Measurements from ENCODE around the gene MYG1. TPM values are rescaled to one million over a fixed set of nuclear protein-coding genes. Genes with fewer than 3 reads are reported as not detected.

Gene MYG1
- total RNA-seq, 1 experiment from 2014 or later = 82.8 TPM

Other genes with a start within 250 kb of the MYG1 start
- 18.3 and 20.2 TPM in 2 replicates for gene TNS2, start 249.6 kb upstream of the MYG1 start, total RNA-seq (2014; rRNA removed; shearing (Covaris generic))
- gene SPRYD3, start 220.3 kb upstream of the MYG1 start, total RNA-seq (2014; rRNA removed; shearing (Covaris generic)) = 5.5 and 5.6 TPM in 2 replicates
- 265 and 375 TPM in 2 replicates for gene IGFBP6, start 202.0 kb upstream of the MYG1 start, total RNA-seq (2014; rRNA removed; shearing (Covaris generic))
- 0.06 TPM in 1 of 2 replicates, not detected in the other for gene SOAT2, start 196.2 kb upstream of the MYG1 start, total RNA-seq (2014; rRNA removed; shearing (Covaris generic))
- gene ZNF740, start 119.0 kb upstream of the MYG1 start, total RNA-seq (2014; rRNA removed; shearing (Covaris generic)) = 4.7 and 6.3 TPM in 2 replicates
- 0.66 and 2.8 TPM in 2 replicates for gene CSAD, start 118.8 kb upstream of the MYG1 start, total RNA-seq (2014; rRNA removed; shearing (Covaris generic))
- 0.39 and 1.2 TPM in 2 replicates for gene ITGB7, start 92.4 kb upstream of the MYG1 start, total RNA-seq (2014; rRNA removed; shearing (Covaris generic))
- gene RARG, start 67.5 kb upstream of the MYG1 start, total RNA-seq (2014; rRNA removed; shearing (Covaris generic)) = 20.0 and 24.2 TPM in 2 replicates
- gene ESPL1, start 31.4 kb upstream of the MYG1 start, total RNA-seq (2014; rRNA removed; shearing (Covaris generic)) = 7.8 and 22.6 TPM in 2 replicates
- 462 and 537 TPM in 2 replicates for gene PFDN5, start 4.2 kb upstream of the MYG1 start, total RNA-seq (2014; rRNA removed; shearing (Covaris generic))
- 57.0 and 74.6 TPM in 2 replicates for gene AAAS, start 21.9 kb downstream of the MYG1 start, total RNA-seq (2014; rRNA removed; shearing (Covaris generic))
- not detected in 2 replicates for gene SP7, start 36.7 kb downstream of the MYG1 start, total RNA-seq (2014; rRNA removed; shearing (Covaris generic))
- 26.9 and 33.4 TPM in 2 replicates for gene SP1, start 80.5 kb downstream of the MYG1 start, total RNA-seq (2014; rRNA removed; shearing (Covaris generic))
- gene AMHR2, start 124.2 kb downstream of the MYG1 start, total RNA-seq (2014; rRNA removed; shearing (Covaris generic)) = not detected in 2 replicates
- 59.6 and 110 TPM in 2 replicates for gene PRR13, start 142.0 kb downstream of the MYG1 start, total RNA-seq (2014; rRNA removed; shearing (Covaris generic))
- 187 and 206 TPM in 2 replicates for gene PCBP2, start 152.4 kb downstream of the MYG1 start, total RNA-seq (2014; rRNA removed; shearing (Covaris generic))
- gene MAP3K12, start 199.8 kb downstream of the MYG1 start, total RNA-seq (2014; rRNA removed; shearing (Covaris generic)) = 9.1 and 14.3 TPM in 2 replicates
- 46.4 and 47.0 TPM in 2 replicates for gene TARBP2, start 201.6 kb downstream of the MYG1 start, total RNA-seq (2014; rRNA removed; shearing (Covaris generic))
- not detected in 2 replicates for gene NPFF, start 207.8 kb downstream of the MYG1 start, total RNA-seq (2014; rRNA removed; shearing (Covaris generic))

Data from H4 (cell line).